Fibroblast of the aortic adventitia (primary cell): ENCODE measurements around the gene GNS. TPM values are rescaled to one million over a fixed set of nuclear protein-coding genes. Genes with fewer than 3 reads are reported as not detected.
A peak's percentile ranks its signal among the peaks of the same experiment; 100 is the strongest.

ENCODE experiments used
- DNase-seq: peaks from one replicate; pipeline ENCODE4 v3.0.0-alpha.2; 2010; ENCODE audit warnings: low read depth
- H3K4me3 ChIP-seq: 2 replicates; pipeline ENCODE4 v1.5.1; 2011; ENCODE audit warnings: low read depth, mild to moderate bottlenecking, control low read depth, low read length, moderate library complexity
- total RNA-seq: library from RNA; depleted of rRNA; stranded (reverse); fragments of >200 nt; gene quantifications from 2 replicates; pipeline ENCODE4 v1.2.3, GENCODE V29; 2012; ENCODE audit warnings: low replicate concordance
- TF ChIP-seq, protein P1 (sequence below): IDR thresholded peaks from 2 replicates; pipeline ENCODE4 v1.5.1; 2011; ENCODE audit warnings: mild to moderate bottlenecking, low read length, control low read depth, inconsistent platforms; ENCODE audit not compliant: insufficient read depth

The GNS gene
- total RNA-seq, 1 donor: 162 TPM

- H3K4me3 ChIP-seq: no peak overlapping the region
- DNase-seq: no peak
- TF ChIP-seq, protein P1, sequence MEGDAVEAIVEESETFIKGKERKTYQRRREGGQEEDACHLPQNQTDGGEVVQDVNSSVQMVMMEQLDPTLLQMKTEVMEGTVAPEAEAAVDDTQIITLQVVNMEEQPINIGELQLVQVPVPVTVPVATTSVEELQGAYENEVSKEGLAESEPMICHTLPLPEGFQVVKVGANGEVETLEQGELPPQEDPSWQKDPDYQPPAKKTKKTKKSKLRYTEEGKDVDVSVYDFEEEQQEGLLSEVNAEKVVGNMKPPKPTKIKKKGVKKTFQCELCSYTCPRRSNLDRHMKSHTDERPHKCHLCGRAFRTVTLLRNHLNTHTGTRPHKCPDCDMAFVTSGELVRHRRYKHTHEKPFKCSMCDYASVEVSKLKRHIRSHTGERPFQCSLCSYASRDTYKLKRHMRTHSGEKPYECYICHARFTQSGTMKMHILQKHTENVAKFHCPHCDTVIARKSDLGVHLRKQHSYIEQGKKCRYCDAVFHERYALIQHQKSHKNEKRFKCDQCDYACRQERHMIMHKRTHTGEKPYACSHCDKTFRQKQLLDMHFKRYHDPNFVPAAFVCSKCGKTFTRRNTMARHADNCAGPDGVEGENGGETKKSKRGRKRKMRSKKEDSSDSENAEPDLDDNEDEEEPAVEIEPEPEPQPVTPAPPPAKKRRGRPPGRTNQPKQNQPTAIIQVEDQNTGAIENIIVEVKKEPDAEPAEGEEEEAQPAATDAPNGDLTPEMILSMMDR: no peak
Measured at GRCh38 chr12:64791036-64791435, 31.8 kb upstream of the GNS start.

DNA sequence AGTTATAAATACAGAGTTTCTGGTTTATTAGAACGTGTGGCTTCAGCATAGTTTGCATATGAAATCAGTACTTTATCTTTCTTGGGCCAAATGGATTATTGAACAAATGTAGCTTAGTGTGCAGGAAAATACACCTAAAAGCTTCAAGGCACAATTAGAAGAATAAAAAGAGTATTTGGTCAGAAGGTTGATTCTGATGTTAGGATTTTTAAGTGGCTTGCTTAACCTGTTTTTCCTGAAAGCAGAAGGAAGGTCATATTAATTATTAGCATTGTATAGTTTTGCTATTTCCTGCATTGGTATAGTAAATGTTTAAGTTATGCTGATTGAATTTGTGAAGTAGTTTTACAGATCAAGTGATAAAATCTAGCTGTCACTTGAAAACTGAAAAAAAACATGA is 31.0 kb upstream of the GNS start:
- DNase-seq: no peak
- no peak overlapping the region for H3K4me3 ChIP-seq
- TF ChIP-seq, protein P1: no peak

DNA sequence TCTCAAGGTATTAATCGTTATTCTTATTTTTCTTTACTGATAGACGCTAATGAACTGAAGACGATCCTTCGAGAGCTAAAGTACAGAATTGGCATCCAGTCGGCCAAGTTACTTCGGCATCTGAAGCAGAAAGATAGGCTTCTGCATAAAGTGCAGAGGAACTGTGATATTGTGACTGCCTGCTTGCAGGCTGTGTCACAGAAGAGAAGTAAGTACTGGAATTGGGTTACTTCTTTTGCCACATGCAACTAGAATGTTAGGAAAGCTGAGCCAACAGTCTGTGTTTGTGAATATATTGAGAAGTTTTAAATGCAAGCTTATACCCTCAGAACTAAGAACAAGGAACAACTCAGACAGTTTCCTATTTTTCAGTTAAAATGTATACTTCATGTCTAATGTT is 26.6 kb upstream of the GNS start:
- TF ChIP-seq, protein P1: no peak
- no peak overlapping the region for H3K4me3 ChIP-seq
- no peak for DNase-seq

- H3K4me3 ChIP-seq: no peak overlapping the region
- TF ChIP-seq, protein P1: no peak
- no peak for DNase-seq
Measured at GRCh38 chr12:64782191-64782876, 23.1 kb upstream of the GNS start.

- TF ChIP-seq, protein P1: no peak
- DNase-seq: no peak
- H3K4me3 ChIP-seq: no peak overlapping the region
Measured at GRCh38 chr12:64781280-64782190, 22.3 kb upstream of the GNS start.

DNA sequence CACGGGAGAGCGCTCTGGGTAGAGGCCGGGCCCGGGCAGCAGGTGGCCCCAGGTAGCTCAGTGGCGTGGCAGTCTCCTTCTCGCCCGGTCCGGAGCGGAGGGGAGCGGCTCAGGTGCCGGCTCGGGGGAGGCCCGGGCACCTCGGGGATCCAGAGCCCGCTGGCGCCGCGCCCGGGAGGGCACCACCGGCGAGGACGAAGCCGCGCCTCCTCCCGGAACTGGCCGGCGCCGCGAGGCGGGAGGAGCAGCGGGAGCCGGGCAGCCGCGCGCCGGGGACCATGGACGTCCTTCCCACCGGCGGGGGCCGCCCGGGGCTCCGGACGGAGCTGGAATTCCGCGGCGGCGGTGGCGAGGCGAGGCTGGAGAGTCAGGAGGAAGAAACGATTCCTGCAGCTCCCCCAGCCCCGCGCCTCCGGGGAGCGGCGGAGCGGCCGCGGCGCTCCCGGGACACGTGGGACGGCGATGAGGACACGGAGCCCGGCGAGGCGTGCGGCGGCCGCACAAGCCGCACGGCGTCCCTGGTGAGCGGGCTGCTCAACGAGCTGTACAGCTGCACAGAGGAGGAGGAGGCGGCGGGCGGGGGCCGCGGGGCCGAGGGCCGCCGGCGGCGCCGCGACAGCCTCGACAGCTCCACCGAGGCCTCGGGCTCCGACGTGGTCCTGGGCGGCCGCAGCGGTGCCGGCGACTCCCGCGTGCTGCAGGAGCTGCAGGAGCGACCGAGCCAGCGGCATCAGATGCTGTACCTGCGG is 21.5 kb upstream of the GNS start:
- peak overlapping the region; percentile 45 for H3K4me3 ChIP-seq
- TF ChIP-seq, protein P1: no peak
- DNase-seq: no peak
